Measurements from ENCODE around the gene DEAF1. TPM values are rescaled to one million over a fixed set of nuclear protein-coding genes. Genes with fewer than 3 reads are reported as not detected.

The DEAF1 gene
- total RNA-seq, 1 experiment from 2014 or later, result 62.2 TPM

DNA sequence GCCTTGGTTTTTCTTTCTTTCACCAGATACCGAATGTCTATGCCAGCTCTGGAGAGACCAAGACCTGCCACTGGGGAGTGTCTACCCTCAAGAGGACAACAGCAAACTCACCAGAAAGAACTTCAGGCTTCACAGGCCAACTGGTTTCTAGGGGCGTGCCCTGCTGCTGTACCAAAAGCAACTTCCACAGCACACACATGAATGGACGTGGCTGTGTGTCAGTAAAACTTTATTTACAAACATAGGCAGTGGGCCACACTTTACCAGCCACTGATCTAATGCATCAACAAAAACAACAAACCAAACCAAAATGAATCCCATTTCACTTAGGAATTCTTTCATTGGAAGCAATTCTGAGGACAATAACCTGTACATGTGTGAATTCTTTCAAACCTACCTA is 16.7 kb downstream of the DEAF1 start:
- POLR2A ChIA-PET, result no interaction called here
- H3K4me1 Mint-ChIP-seq, result peaks cover 4% of the 10 kb centered on the region; the same call in 1 of the 2 replicates
- CTCF ChIA-PET, result no interaction called here
- peak overlapping the region; percentile 26; the same call in 1 of the 2 replicates for H3K27ac Mint-ChIP-seq
- H3K9me3 Mint-ChIP-seq, result no peaks in the 10 kb centered on the region
- peaks cover 65% of the 10 kb centered on the region for H3K36me3 Mint-ChIP-seq
- H3K4me3 Mint-ChIP-seq, result no peak overlapping the region
- H3K27me3 Mint-ChIP-seq (ENCODE audit: low read depth), result no peaks in the 10 kb centered on the region
- ATAC-seq (no peak), DNase-seq (ENCODE audit: low spot score) (no peak)
- TF ChIP-seq TEAD1 (CRISPR knock-in tag; IDR thresholded peaks at IDR 0.05), result no peak
- TF ChIP-seq ZNF317 (CRISPR knock-in tag; IDR thresholded peaks at IDR 0.05; ENCODE audit: borderline replicate concordance, low read depth), result no peak
- no peak for TF ChIP-seq ZNF219 (CRISPR knock-in tag; IDR thresholded peaks at IDR 0.05; ENCODE audit: borderline replicate concordance)
- TF ChIP-seq NR2C2 (CRISPR knock-in tag; IDR thresholded peaks at IDR 0.05), result no peak
- no peak for TF ChIP-seq NFATC4 (CRISPR knock-in tag; IDR thresholded peaks at IDR 0.05)
- TF ChIP-seq STAT6 (CRISPR knock-in tag; conservative IDR thresholded peaks at IDR 0.05; ENCODE audit: low read depth), result no peak
- TF ChIP-seq ZNF671 (CRISPR knock-in tag; IDR thresholded peaks at IDR 0.05), result no peak
- no peak for TF ChIP-seq NFYB (CRISPR knock-in tag; conservative IDR thresholded peaks at IDR 0.05; ENCODE audit: low read depth)
- no peak for TF ChIP-seq MLX (CRISPR knock-in tag; IDR thresholded peaks at IDR 0.05)
- TF ChIP-seq ZNF232 (CRISPR knock-in tag; IDR thresholded peaks at IDR 0.05), result no peak
- TF ChIP-seq FOXP1 (CRISPR knock-in tag; IDR thresholded peaks at IDR 0.05; ENCODE audit: borderline replicate concordance), result no peak
- TF ChIP-seq SOX15 (CRISPR knock-in tag; IDR thresholded peaks at IDR 0.05), result no peak
- TF ChIP-seq, protein P1, sequence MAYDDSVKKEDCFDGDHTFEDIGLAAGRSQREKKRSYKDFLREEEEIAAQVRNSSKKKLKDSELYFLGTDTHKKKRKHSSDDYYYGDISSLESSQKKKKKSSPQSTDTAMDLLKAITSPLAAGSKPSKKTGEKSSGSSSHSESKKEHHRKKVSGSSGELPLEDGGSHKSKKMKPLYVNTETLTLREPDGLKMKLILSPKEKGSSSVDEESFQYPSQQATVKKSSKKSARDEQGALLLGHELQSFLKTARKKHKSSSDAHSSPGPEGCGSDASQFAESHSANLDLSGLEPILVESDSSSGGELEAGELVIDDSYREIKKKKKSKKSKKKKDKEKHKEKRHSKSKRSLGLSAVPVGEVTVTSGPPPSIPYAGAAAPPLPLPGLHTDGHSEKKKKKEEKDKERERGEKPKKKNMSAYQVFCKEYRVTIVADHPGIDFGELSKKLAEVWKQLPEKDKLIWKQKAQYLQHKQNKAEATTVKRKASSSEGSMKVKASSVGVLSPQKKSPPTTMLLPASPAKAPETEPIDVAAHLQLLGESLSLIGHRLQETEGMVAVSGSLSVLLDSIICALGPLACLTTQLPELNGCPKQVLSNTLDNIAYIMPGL (CRISPR knock-in tag; IDR thresholded peaks at IDR 0.05), result no peak

GRCh38 chr11:674406-674805 is 20.6 kb downstream of the DEAF1 start:
- peak overlapping the region; percentile 45; the same call in 1 of the 2 replicates for H3K27ac Mint-ChIP-seq
- H3K27me3 Mint-ChIP-seq (ENCODE audit: low read depth), result no peaks in the 10 kb centered on the region
- CTCF ChIA-PET, result no interaction called here
- no peaks in the 10 kb centered on the region for H3K4me1 Mint-ChIP-seq
- H3K36me3 Mint-ChIP-seq, result peaks cover 47% of the 10 kb centered on the region
- ATAC-seq, result no peak
- H3K4me3 Mint-ChIP-seq, result no peak overlapping the region
- POLR2A ChIA-PET, result no interaction called here
- DNase-seq (ENCODE audit: low spot score), result no peak
- H3K9me3 Mint-ChIP-seq, result no peaks in the 10 kb centered on the region
- TF ChIP-seq ERG (CRISPR knock-in tag; IDR thresholded peaks at IDR 0.05) (no peak), ZMAT4 (CRISPR knock-in tag; IDR thresholded peaks at IDR 0.05) (no peak), ZNF423 (CRISPR knock-in tag; IDR thresholded peaks at IDR 0.05) (no peak), SP1 (CRISPR knock-in tag; conservative IDR thresholded peaks at IDR 0.05) (no peak), TEAD1 (CRISPR knock-in tag; IDR thresholded peaks at IDR 0.05) (no peak), NFYB (CRISPR knock-in tag; conservative IDR thresholded peaks at IDR 0.05; ENCODE audit: low read depth) (no peak), ZBTB21 (CRISPR knock-in tag; IDR thresholded peaks at IDR 0.05; ENCODE audit: borderline replicate concordance) (no peak), GRHL2 (CRISPR knock-in tag; IDR thresholded peaks at IDR 0.05; ENCODE audit: insufficient replicate concordance, severe bottlenecking) (no peak), NFATC4 (CRISPR knock-in tag; IDR thresholded peaks at IDR 0.05) (no peak), ZNF425 (CRISPR knock-in tag; conservative IDR thresholded peaks at IDR 0.05) (no peak), ELF4 (CRISPR knock-in tag; IDR thresholded peaks at IDR 0.05; ENCODE audit: low read depth) (no peak), CTCF (IDR thresholded peaks at IDR 0.05) (no peak), MXD4 (CRISPR knock-in tag; IDR thresholded peaks at IDR 0.05; ENCODE audit: borderline replicate concordance) (no peak)
- TF ChIP-seq, protein P2, sequence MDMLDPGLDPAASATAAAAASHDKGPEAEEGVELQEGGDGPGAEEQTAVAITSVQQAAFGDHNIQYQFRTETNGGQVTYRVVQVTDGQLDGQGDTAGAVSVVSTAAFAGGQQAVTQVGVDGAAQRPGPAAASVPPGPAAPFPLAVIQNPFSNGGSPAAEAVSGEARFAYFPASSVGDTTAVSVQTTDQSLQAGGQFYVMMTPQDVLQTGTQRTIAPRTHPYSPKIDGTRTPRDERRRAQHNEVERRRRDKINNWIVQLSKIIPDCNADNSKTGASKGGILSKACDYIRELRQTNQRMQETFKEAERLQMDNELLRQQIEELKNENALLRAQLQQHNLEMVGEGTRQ (CRISPR knock-in tag; IDR thresholded peaks at IDR 0.05), result no peak

Data from WTC11 (cell line).